ENCODE measurements around the gene ATG13. TPM values are rescaled to one million over a fixed set of nuclear protein-coding genes. Genes with fewer than 3 reads are reported as not detected.

The ATG13 gene
- total RNA-seq, 2 experiments from 2014 or later: 95.7 to 102 TPM

DNA sequence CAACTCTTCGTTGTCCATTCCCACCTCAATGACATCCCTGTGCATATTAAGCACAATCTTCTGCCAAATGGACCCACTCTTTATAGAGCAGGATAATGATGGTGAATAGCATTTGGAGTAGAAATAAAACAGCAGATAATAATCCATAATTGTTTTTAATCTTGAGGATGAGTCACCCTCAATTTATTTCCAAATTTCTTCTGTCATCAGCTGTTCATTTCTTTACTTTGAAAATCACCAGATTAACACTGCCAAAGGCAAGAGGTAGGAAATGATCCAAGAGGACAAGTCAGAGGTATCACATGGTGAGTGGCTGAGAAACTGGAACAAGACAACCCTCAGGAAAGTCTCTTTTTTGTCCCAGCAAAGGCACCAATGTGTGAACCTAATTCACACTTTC, 16.2 kb upstream of the ATG13 start:
- Histone ChIP-seq H3K4me3 (ENCODE audit: low read length) (no peak overlapping the region), H3K27me3 (ENCODE audit: control insufficient read depth in 1 of 2, insufficient read depth in 2 of 2, low read length in 2 of 2) (no peaks in the 10 kb centered on the region), H3K9me3 (ENCODE audit: control insufficient read depth in 1 of 2, insufficient read depth in 1 of 2, low read length in 2 of 2) (no peaks in the 10 kb centered on the region), H3K36me3 (ENCODE audit: insufficient read depth, low read length) (peaks cover 7% of the 10 kb centered on the region), H3K27ac (ENCODE audit: low read depth in 1 of 2, low read length in 2 of 2) (no peak overlapping the region), H3K4me1 (ENCODE audit: insufficient read depth, low read length) (no peaks in the 10 kb centered on the region)
- TF ChIP-seq, protein P1, sequence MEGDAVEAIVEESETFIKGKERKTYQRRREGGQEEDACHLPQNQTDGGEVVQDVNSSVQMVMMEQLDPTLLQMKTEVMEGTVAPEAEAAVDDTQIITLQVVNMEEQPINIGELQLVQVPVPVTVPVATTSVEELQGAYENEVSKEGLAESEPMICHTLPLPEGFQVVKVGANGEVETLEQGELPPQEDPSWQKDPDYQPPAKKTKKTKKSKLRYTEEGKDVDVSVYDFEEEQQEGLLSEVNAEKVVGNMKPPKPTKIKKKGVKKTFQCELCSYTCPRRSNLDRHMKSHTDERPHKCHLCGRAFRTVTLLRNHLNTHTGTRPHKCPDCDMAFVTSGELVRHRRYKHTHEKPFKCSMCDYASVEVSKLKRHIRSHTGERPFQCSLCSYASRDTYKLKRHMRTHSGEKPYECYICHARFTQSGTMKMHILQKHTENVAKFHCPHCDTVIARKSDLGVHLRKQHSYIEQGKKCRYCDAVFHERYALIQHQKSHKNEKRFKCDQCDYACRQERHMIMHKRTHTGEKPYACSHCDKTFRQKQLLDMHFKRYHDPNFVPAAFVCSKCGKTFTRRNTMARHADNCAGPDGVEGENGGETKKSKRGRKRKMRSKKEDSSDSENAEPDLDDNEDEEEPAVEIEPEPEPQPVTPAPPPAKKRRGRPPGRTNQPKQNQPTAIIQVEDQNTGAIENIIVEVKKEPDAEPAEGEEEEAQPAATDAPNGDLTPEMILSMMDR (IDR thresholded peaks at IDR 0.05): no peak
- no peak overlapping the region for H3K4me3 Mint-ChIP-seq
- no peaks in the 10 kb centered on the region for H3K27me3 Mint-ChIP-seq
- ATAC-seq (ENCODE audit: poor library complexity): no peak
- CTCF ChIA-PET: no interaction called here
- peaks cover 5% of the 10 kb centered on the region for H3K36me3 Mint-ChIP-seq (ENCODE audit: low read depth)
- no peak overlapping the region for H3K27ac Mint-ChIP-seq
- POLR2A ChIA-PET: no interaction called here
- H3K4me1 Mint-ChIP-seq (ENCODE audit: low read depth): no peaks in the 10 kb centered on the region
- DNase-seq: no peak
- no peaks in the 10 kb centered on the region for H3K9me3 Mint-ChIP-seq
- intact Hi-C loops (cut with DNase I, micrococcal nuclease): no loop called here

DNA sequence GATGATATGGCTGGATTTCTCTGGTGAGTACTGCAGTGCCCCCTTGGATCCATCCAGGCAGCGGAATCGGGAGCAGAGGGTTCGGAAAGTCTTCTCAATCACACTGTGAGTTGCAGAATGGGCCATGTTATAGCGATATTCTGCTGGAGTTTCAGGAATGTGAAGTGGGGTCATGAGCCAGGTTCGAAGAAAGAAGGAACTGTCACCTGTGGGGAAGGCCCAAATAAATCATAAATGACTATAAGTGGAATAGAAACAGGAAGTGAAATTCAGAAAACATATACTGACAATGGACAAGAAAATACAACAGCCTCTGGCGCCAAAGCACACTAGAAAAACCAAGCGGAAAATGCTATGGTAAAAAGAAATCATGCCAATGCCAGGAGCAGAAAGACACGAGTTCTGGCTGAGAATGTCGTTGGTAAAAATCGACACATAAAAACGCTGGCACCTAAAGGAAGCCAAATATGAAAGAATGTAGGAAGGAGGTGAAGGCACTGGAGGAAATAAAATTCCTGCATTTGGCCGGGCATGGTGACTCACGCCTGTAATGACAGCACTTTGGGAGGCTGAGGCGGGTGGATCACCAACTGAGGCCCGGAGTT, 13.5 kb upstream of the ATG13 start:
- H3K9me3 Mint-ChIP-seq: no peaks in the 10 kb centered on the region
- intact Hi-C loops (cut with DNase I, micrococcal nuclease): no loop called here
- H3K36me3 ChIP-seq (ENCODE audit: insufficient read depth, low read length): peaks cover 7% of the 10 kb centered on the region
- H3K27me3 Mint-ChIP-seq: no peaks in the 10 kb centered on the region
- TF ChIP-seq, protein P1 (IDR thresholded peaks at IDR 0.05): no peak
- ChIA-PET POLR2A (no interaction called here), CTCF (no interaction called here)
- no peak overlapping the region for H3K27ac Mint-ChIP-seq
- no peaks in the 10 kb centered on the region for H3K9me3 ChIP-seq (ENCODE audit: control insufficient read depth in 1 of 2, insufficient read depth in 1 of 2, low read length in 2 of 2)
- ATAC-seq (ENCODE audit: poor library complexity) (no peak), DNase-seq (no peak)
- no peak overlapping the region for H3K4me3 Mint-ChIP-seq
- no peaks in the 10 kb centered on the region for H3K27me3 ChIP-seq (ENCODE audit: control insufficient read depth in 1 of 2, insufficient read depth in 2 of 2, low read length in 2 of 2)
- no peak overlapping the region for H3K27ac ChIP-seq (ENCODE audit: low read depth in 1 of 2, low read length in 2 of 2)
- peaks cover 5% of the 10 kb centered on the region for H3K36me3 Mint-ChIP-seq (ENCODE audit: low read depth)
- no peaks in the 10 kb centered on the region for H3K4me1 ChIP-seq (ENCODE audit: insufficient read depth, low read length)
- no peak overlapping the region for H3K4me3 ChIP-seq (ENCODE audit: low read length)
- no peaks in the 10 kb centered on the region for H3K4me1 Mint-ChIP-seq (ENCODE audit: low read depth)

DNA sequence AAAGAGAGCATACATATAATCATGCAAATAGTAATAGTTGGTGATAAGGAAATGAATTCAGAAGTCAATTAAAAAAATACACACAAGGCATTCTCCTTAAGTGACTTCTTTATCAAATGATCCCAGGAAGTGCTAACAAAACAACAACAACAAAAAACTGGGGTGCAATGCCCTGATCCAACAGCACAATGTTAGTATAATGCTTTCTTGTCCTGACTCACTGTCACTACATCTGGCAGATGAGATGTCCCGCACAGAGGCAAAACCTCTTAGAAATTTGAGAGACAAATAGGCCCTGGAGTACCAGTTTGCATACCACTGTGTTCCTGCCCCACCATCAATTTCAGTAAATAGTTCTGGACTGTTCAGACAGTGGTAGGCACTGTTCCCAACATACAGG, 12.6 kb upstream of the ATG13 start:
- TF ChIP-seq, protein P1 (IDR thresholded peaks at IDR 0.05): no peak
- no peaks in the 10 kb centered on the region for H3K27me3 Mint-ChIP-seq
- no peaks in the 10 kb centered on the region for H3K4me1 Mint-ChIP-seq (ENCODE audit: low read depth)
- H3K4me3 ChIP-seq (ENCODE audit: low read length): no peak overlapping the region
- no peak overlapping the region for H3K4me3 Mint-ChIP-seq
- POLR2A ChIA-PET: no interaction called here
- intact Hi-C loops (cut with DNase I, micrococcal nuclease): no loop called here
- no peak overlapping the region for H3K27ac ChIP-seq (ENCODE audit: low read depth in 1 of 2, low read length in 2 of 2)
- CTCF ChIA-PET: no interaction called here
- peaks cover 2% of the 10 kb centered on the region for H3K36me3 Mint-ChIP-seq (ENCODE audit: low read depth)
- no peaks in the 10 kb centered on the region for H3K27me3 ChIP-seq (ENCODE audit: control insufficient read depth in 1 of 2, insufficient read depth in 2 of 2, low read length in 2 of 2)
- no peaks in the 10 kb centered on the region for H3K4me1 ChIP-seq (ENCODE audit: insufficient read depth, low read length)
- no peaks in the 10 kb centered on the region for H3K9me3 Mint-ChIP-seq
- H3K9me3 ChIP-seq (ENCODE audit: control insufficient read depth in 1 of 2, insufficient read depth in 1 of 2, low read length in 2 of 2): no peaks in the 10 kb centered on the region
- H3K27ac Mint-ChIP-seq: no peak overlapping the region
- ATAC-seq (ENCODE audit: poor library complexity) (no peak), DNase-seq (no peak)
- peaks cover 7% of the 10 kb centered on the region for H3K36me3 ChIP-seq (ENCODE audit: insufficient read depth, low read length)

All from CD4-positive, alpha-beta T cell (primary cell).